Ascending aorta (tissue), 1 donor: Measurements from ENCODE around the gene NDFIP1. TPM values are rescaled to one million over a fixed set of nuclear protein-coding genes. Genes with fewer than 3 reads are reported as not detected.

Source experiments
- total RNA-seq: library from RNA; depleted of rRNA; stranded (reverse); fragments of >200 nt; gene quantifications from one replicate; pipeline ENCODE4 v1.1.0, GENCODE V29; 2016

Gene NDFIP1
- total RNA-seq, 1 donor from 2014 or later = 310 TPM

Other genes starting within 250 kb of the NDFIP1 start
- 165 TPM for gene PCDH1, start 230.4 kb upstream of the NDFIP1 start, total RNA-seq
- 40.7 TPM for gene DELE1, start 184.9 kb upstream of the NDFIP1 start, total RNA-seq
- gene PCDH12, start 150.6 kb upstream of the NDFIP1 start, total RNA-seq = 7.2 TPM
- 8.8 TPM for gene RNF14, start 139.7 kb upstream of the NDFIP1 start, total RNA-seq
- gene GNPDA1, start 95.8 kb upstream of the NDFIP1 start, total RNA-seq = 185 TPM
- gene SPRY4, start 216.2 kb downstream of the NDFIP1 start, total RNA-seq = 111 TPM